ENCODE results near the gene CSF3R.
"Not testable (repeated sequence)": the region's sequence is repeated elsewhere in the genome, so short reads cannot be mapped to it uniquely, and the experiment has no call there.

CSF3R gene

GRCh38 chr1:36501911-36502310 is 19.2 kb upstream of the CSF3R start:
- H3K4me3 Mint-ChIP-seq; H3K36me3 Mint-ChIP-seq; ATAC-seq; H3K27ac Mint-ChIP-seq; H3K4me1 Mint-ChIP-seq; DNase-seq (ENCODE audit: low spot score in 2 of 2); H3K9me3 Mint-ChIP-seq: not testable (repeated sequence)

GRCh38 chr1:36497207-36497606 is 14.5 kb upstream of the CSF3R start:
- H3K4me3 Mint-ChIP-seq = no peak overlapping the region
- no peak for ATAC-seq
- no peaks in the 10 kb centered on the region for H3K4me1 Mint-ChIP-seq
- no peak for DNase-seq (ENCODE audit: low spot score in 2 of 2)
- no peaks in the 10 kb centered on the region for H3K9me3 Mint-ChIP-seq
- no peaks in the 10 kb centered on the region for H3K36me3 Mint-ChIP-seq
- no peak overlapping the region for H3K27ac Mint-ChIP-seq

- ATAC-seq = no peak
- Mint-ChIP-seq H3K36me3 (no peaks in the 10 kb centered on the region), H3K4me1 (no peaks in the 10 kb centered on the region), H3K4me3 (no peak overlapping the region), H3K27ac (no peak overlapping the region), H3K9me3 (no peaks in the 10 kb centered on the region)
- DNase-seq (ENCODE audit: low spot score in 2 of 2) = no peak
Observed at GRCh38 chr1:36494971-36495370, 12.3 kb upstream of the CSF3R start.

GRCh38 chr1:36493524-36493923 is 10.8 kb upstream of the CSF3R start:
- ATAC-seq (no peak), DNase-seq (ENCODE audit: low spot score in 2 of 2) (no peak)
- no peaks in the 10 kb centered on the region for H3K36me3 Mint-ChIP-seq
- no peak overlapping the region for H3K4me3 Mint-ChIP-seq
- no peak overlapping the region for H3K27ac Mint-ChIP-seq
- H3K9me3 Mint-ChIP-seq = no peaks in the 10 kb centered on the region
- H3K4me1 Mint-ChIP-seq = no peaks in the 10 kb centered on the region

- no peak for DNase-seq (ENCODE audit: low spot score in 2 of 2)
- no peak overlapping the region for H3K4me3 Mint-ChIP-seq
- H3K9me3 Mint-ChIP-seq = no peaks in the 10 kb centered on the region
- no peaks in the 10 kb centered on the region for H3K4me1 Mint-ChIP-seq
- no peak overlapping the region for H3K27ac Mint-ChIP-seq
- no peaks in the 10 kb centered on the region for H3K36me3 Mint-ChIP-seq
- no peak for ATAC-seq
Observed at GRCh38 chr1:36492491-36492890, 9.8 kb upstream of the CSF3R start.

GRCh38 chr1:36489258-36490051 is 6.7 kb upstream of the CSF3R start:
- not testable (repeated sequence) for H3K4me1 Mint-ChIP-seq; DNase-seq (ENCODE audit: low spot score in 2 of 2); H3K36me3 Mint-ChIP-seq; H3K4me3 Mint-ChIP-seq; ATAC-seq; H3K9me3 Mint-ChIP-seq; H3K27ac Mint-ChIP-seq

- Mint-ChIP-seq H3K9me3 (no peaks in the 10 kb centered on the region), H3K4me1 (no peaks in the 10 kb centered on the region), H3K36me3 (no peaks in the 10 kb centered on the region), H3K4me3 (no peak overlapping the region), H3K27ac (no peak overlapping the region)
- DNase-seq (ENCODE audit: low spot score in 2 of 2) (no peak), ATAC-seq (no peak)
Observed at GRCh38 chr1:36487906-36488305, 5.2 kb upstream of the CSF3R start.

GRCh38 chr1:36487336-36487725 is 4.6 kb upstream of the CSF3R start:
- not testable (repeated sequence) for ATAC-seq; H3K36me3 Mint-ChIP-seq; H3K4me3 Mint-ChIP-seq; H3K27ac Mint-ChIP-seq; H3K4me1 Mint-ChIP-seq; H3K9me3 Mint-ChIP-seq; DNase-seq (ENCODE audit: low spot score in 2 of 2)

GRCh38 chr1:36486439-36487335 is 4.0 kb upstream of the CSF3R start:
- ATAC-seq (no peak), DNase-seq (ENCODE audit: low spot score in 2 of 2) (no peak)
- no peak overlapping the region for H3K27ac Mint-ChIP-seq
- H3K36me3 Mint-ChIP-seq = no peaks in the 10 kb centered on the region
- H3K4me1 Mint-ChIP-seq = peaks cover 7% of the 10 kb centered on the region
- no peaks in the 10 kb centered on the region for H3K9me3 Mint-ChIP-seq
- H3K4me3 Mint-ChIP-seq = no peak overlapping the region

- peaks cover 7% of the 10 kb centered on the region for H3K4me1 Mint-ChIP-seq
- H3K9me3 Mint-ChIP-seq = no peaks in the 10 kb centered on the region
- no peaks in the 10 kb centered on the region for H3K36me3 Mint-ChIP-seq
- no peak overlapping the region for H3K27ac Mint-ChIP-seq
- DNase-seq (ENCODE audit: low spot score in 2 of 2) (no peak), ATAC-seq (no peak)
- no peak overlapping the region for H3K4me3 Mint-ChIP-seq
Observed at GRCh38 chr1:36486093-36486438, 3.4 kb upstream of the CSF3R start.

GRCh38 chr1:36484099-36484498 is 1.4 kb upstream of the CSF3R start:
- DNase-seq (ENCODE audit: low spot score in 2 of 2) (no peak), ATAC-seq (no peak)
- H3K36me3 Mint-ChIP-seq = no peaks in the 10 kb centered on the region
- no peak overlapping the region for H3K4me3 Mint-ChIP-seq
- no peaks in the 10 kb centered on the region for H3K9me3 Mint-ChIP-seq
- H3K27ac Mint-ChIP-seq = no peak overlapping the region
- H3K4me1 Mint-ChIP-seq = peaks cover 7% of the 10 kb centered on the region

GRCh38 chr1:36481771-36482723 is 666 bp downstream of the CSF3R start:
- no peak for ATAC-seq
- no peak for DNase-seq (ENCODE audit: low spot score in 2 of 2)
- H3K9me3 Mint-ChIP-seq = no peaks in the 10 kb centered on the region
- H3K4me1 Mint-ChIP-seq = peaks cover 7% of the 10 kb centered on the region
- no peak overlapping the region for H3K4me3 Mint-ChIP-seq
- H3K36me3 Mint-ChIP-seq = no peaks in the 10 kb centered on the region
- no peak overlapping the region for H3K27ac Mint-ChIP-seq

- ATAC-seq = no peak
- Mint-ChIP-seq H3K36me3 (no peaks in the 10 kb centered on the region), H3K4me1 (peaks cover 7% of the 10 kb centered on the region), H3K27ac (no peak overlapping the region), H3K4me3 (no peak overlapping the region), H3K9me3 (no peaks in the 10 kb centered on the region)
- DNase-seq (ENCODE audit: low spot score in 2 of 2) = no peak
Observed at GRCh38 chr1:36481091-36481490, 1.6 kb downstream of the CSF3R start.

GRCh38 chr1:36480161-36480560 is 2.6 kb downstream of the CSF3R start:
- H3K36me3 Mint-ChIP-seq = no peaks in the 10 kb centered on the region
- DNase-seq (ENCODE audit: low spot score in 2 of 2) = no peak

GRCh38 chr1:36479505-36480051 is 3.1 kb downstream of the CSF3R start:
- ATAC-seq = no peak
- no peaks in the 10 kb centered on the region for H3K9me3 Mint-ChIP-seq
- H3K36me3 Mint-ChIP-seq = no peaks in the 10 kb centered on the region
- DNase-seq (ENCODE audit: low spot score in 2 of 2) = no peak
- no peak overlapping the region for H3K27ac Mint-ChIP-seq
- no peak overlapping the region for H3K4me3 Mint-ChIP-seq
- peaks cover 7% of the 10 kb centered on the region for H3K4me1 Mint-ChIP-seq

More at GRCh38 chr1:36480161-36480560, 2.6 kb downstream of the CSF3R start:
- Mint-ChIP-seq H3K4me3 (no peak overlapping the region), H3K4me1 (peaks cover 7% of the 10 kb centered on the region), H3K9me3 (no peaks in the 10 kb centered on the region), H3K27ac (no peak overlapping the region)
- no peak for ATAC-seq

Measured in stimulated activated effector memory CD8-positive, alpha-beta T cell treated with anti-CD3 and anti-CD28 coated beads, Interleukin-12 subunit alpha, Interleukin-12 subunit beta, amount 100 ng/mL, for 72 hours (primary cell).